Uterus (tissue), 2 donors: Measurements from ENCODE around the gene RPL10.

Source experiments
- CTCF ChIP-seq, 4 experiments: fragments of 200-600 bp in 2 of 4; fragments of 450-650 bp in 2 of 4; sonication (generic) in 2 of 4; IDR thresholded peaks; one replicate each; pipeline ENCODE4 v1.5.1; 2016 to 2019; ENCODE audit warnings: antibody characterized with exemption in 4 of 4, mild to moderate bottlenecking in 2 of 4, moderate library complexity in 1 of 4
- POLR2A ChIP-seq, 2 donors: fragments of 450-650 bp; IDR thresholded peaks; one replicate each; pipeline ENCODE4 v1.6.1; 2016; ENCODE audit warnings: antibody characterized with exemption in 2 of 2, mild to moderate bottlenecking in 1 of 2, moderate library complexity in 1 of 2

DNA sequence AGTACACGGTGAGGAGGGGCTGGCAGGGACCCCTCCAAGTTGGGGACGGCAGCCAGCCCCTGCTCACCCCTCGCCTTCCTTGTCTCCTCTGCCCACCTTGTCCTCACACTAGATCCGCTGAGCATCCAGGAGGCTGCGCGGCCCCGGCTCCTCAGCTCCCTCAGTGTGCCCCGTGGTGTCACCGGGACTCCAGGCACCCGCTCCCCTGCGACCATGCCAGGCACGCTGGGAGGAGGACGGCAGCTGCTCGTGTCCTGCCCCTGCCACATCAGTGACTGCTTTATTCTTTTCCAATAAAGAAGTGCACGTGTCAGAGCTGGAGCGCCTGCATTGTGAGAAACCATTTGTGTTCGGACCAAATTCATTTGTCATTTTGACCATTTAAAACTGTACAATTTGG is 52.1 kb downstream of the RPL10 start:
- no peak for TF ChIP-seq CTCF (IDR thresholded peaks at IDR 0.05)
- TF ChIP-seq POLR2A (IDR thresholded peaks at IDR 0.05): no peak
